Testis (tissue), 3 donors: ENCODE data around the gene DAB1. TPM values are rescaled to one million over a fixed set of nuclear protein-coding genes. Genes with fewer than 3 reads are reported as not detected.
"Not testable (repeated sequence)": the region's sequence is repeated elsewhere in the genome, so short reads cannot be mapped to it uniquely, and the experiment has no call there.

Experiments used
- DNase-seq: peaks from one replicate; pipeline ENCODE4 v3.0.0-alpha.2; 2019
- H3K27ac ChIP-seq, 2 donors: fragments of 200-600 bp; sonication (generic); one replicate each; pipeline ENCODE4 v1.5.1; 2019
- H3K27me3 ChIP-seq: fragments of 200-600 bp; sonication (generic); one replicate; pipeline ENCODE4 v1.5.1; 2019
- H3K36me3 ChIP-seq: fragments of 200-600 bp; sonication (generic); one replicate; pipeline ENCODE4 v1.5.1; 2017; ENCODE audit warnings: low read depth; ENCODE audit errors: missing control alignments
- H3K4me1 ChIP-seq: fragments of 200-600 bp; sonication (generic); one replicate; pipeline ENCODE4 v1.5.1; 2019
- H3K4me3 ChIP-seq, 2 donors: fragments of 200-600 bp; sonication (generic); one replicate each; pipeline ENCODE4 v1.5.1; 2017 to 2019
- H3K9me3 ChIP-seq: fragments of 200-600 bp; sonication (generic); one replicate; pipeline ENCODE4 v1.5.1; 2017
- POLR2A ChIP-seq: fragments of 450-650 bp; IDR thresholded peaks from one replicate; pipeline ENCODE4 v1.6.1; 2017; ENCODE audit warnings: antibody characterized with exemption, mild to moderate bottlenecking, moderate library complexity
- WGBS, 2 donors: methylation state at CpG; one replicate each; pipeline ENCODE4 v1.1.5; 2018; 5-methylcytosine and 5-hydroxymethylcytosine counted together
- intact Hi-C: fragments of 100-400 bp; cut with DNase I; formaldehyde crosslinking; loops from one replicate; pipeline ENCODE4 v1.15.1; 2023; ENCODE audit warnings: low total_unique reads
- polyA plus RNA-seq: library from polyadenylated mRNA; stranded (reverse); fragments of 350-450 nt; fragmentation: Illumina TruSeq; extraction: RNeasy Lipid Tissue Mini Kit (QIAGEN cat#74804); gene quantifications from one replicate; pipeline ENCODE4 v1.2.3, GENCODE V29; 2014; ENCODE audit warnings: low read depth, low replicate concordance; ENCODE audit not compliant: insufficient read depth
- total RNA-seq, 2 donors: library from RNA; depleted of rRNA; stranded (reverse); fragments of >200 nt; gene quantifications; one replicate each; pipeline ENCODE4 v1.2.3, GENCODE V29; 2016
- TF ChIP-seq, protein P1 (sequence below), 3 experiments: fragments of 450-650 bp in 2 of 3; fragments of 200-600 bp in 1 of 3; sonication (generic) in 1 of 3; IDR thresholded peaks; one replicate each; pipeline ENCODE4 v1.5.1; 2016 to 2019; ENCODE audit warnings: antibody characterized with exemption in 3 of 3, mild to moderate bottlenecking in 2 of 3, moderate library complexity in 1 of 3

DAB1 gene
- total and polyA plus RNA-seq, 3 donors from 2014 or later: 0.79 to 1.7 (median 1.2) TPM

DNA sequence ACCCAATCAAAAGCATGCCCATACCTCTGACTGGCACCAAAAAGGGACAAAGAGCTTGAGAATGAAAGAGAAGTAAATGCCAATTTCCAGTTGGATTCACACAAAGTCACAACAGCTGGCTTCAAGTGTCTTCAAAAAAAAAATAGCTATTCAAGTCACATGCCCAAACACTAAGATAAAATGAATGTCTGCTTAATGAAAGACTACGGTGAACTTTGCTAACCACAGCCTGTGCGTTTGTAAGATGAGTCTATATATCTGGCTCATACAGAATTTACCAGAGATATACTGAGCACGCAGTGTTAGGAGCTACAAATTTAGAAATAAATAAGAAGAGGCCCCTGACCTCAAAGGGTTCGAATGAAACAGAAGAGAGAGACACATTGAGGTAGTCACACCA, 73.2 kb downstream of the DAB1 start:
- Histone ChIP-seq H3K9me3 (no peaks in the 10 kb centered on the region), H3K27me3 (no peaks in the 10 kb centered on the region), H3K27ac (no peak overlapping the region), H3K36me3 (no peaks in the 10 kb centered on the region), H3K4me1 (no peaks in the 10 kb centered on the region), H3K4me3 (no peak overlapping the region)
- 71 to 79% methylated on average over 4 of the region's 4 CpGs for WGBS, 2 donors
- TF ChIP-seq POLR2A: no peak
- TF ChIP-seq, protein P1, sequence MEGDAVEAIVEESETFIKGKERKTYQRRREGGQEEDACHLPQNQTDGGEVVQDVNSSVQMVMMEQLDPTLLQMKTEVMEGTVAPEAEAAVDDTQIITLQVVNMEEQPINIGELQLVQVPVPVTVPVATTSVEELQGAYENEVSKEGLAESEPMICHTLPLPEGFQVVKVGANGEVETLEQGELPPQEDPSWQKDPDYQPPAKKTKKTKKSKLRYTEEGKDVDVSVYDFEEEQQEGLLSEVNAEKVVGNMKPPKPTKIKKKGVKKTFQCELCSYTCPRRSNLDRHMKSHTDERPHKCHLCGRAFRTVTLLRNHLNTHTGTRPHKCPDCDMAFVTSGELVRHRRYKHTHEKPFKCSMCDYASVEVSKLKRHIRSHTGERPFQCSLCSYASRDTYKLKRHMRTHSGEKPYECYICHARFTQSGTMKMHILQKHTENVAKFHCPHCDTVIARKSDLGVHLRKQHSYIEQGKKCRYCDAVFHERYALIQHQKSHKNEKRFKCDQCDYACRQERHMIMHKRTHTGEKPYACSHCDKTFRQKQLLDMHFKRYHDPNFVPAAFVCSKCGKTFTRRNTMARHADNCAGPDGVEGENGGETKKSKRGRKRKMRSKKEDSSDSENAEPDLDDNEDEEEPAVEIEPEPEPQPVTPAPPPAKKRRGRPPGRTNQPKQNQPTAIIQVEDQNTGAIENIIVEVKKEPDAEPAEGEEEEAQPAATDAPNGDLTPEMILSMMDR (IDR thresholded peaks at IDR 0.05): no peak
- intact Hi-C loops: no loop called here
- no peak for DNase-seq

DNA sequence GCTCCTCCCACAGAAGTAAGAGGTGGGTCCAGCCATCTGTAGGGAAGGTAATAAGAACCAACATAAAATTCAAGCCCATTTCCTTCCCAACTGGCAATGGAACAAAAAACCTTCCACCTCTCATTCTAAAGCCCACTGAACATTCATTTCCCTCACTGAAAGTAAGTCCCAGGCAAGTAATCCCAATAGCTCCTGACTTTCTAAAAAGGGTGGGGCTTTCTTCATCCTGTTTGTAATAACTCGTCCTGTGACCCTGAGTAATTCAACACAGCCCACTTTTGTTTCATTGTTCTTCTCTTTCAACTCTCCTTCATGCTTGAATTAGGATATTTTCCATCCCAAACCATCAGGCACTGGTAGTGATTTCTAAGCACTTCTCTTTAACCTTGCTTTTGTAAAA, 74.9 kb downstream of the DAB1 start:
- Histone ChIP-seq H3K27me3 (no peaks in the 10 kb centered on the region), H3K36me3 (no peaks in the 10 kb centered on the region), H3K27ac (no peak overlapping the region), H3K4me1 (no peaks in the 10 kb centered on the region), H3K4me3 (no peak overlapping the region), H3K9me3 (no peaks in the 10 kb centered on the region)
- no peak for DNase-seq
- WGBS, 2 donors: 59 to 63% methylated on average over 1 of the region's 1 CpG
- intact Hi-C loops: no loop called here
- TF ChIP-seq, protein P1 (IDR thresholded peaks at IDR 0.05): no peak
- no peak for TF ChIP-seq POLR2A

DNA sequence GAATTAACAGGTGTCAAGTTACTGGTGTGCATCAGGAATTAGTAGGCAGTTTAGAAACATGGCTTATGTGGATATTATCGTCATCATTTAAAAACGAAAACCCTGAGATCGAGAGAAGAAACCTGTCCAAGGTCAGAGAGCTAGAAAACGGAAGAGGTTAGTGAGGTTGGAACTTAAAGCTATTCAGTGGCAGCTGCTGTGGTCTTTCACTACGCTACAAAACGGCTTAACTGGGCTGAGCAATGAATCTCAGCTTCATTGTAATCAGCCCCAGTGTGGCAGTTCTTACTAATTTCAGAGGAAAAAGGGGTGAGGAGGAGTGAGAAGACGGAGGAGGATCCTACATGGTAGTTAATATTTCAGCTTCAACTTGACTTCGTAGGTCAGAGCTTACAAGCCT, 77.9 kb downstream of the DAB1 start:
- Histone ChIP-seq H3K27me3 (no peaks in the 10 kb centered on the region), H3K27ac (no peak overlapping the region), H3K4me1 (no peaks in the 10 kb centered on the region), H3K36me3 (no peaks in the 10 kb centered on the region), H3K4me3 (no peak overlapping the region), H3K9me3 (no peaks in the 10 kb centered on the region)
- TF ChIP-seq, protein P1 (IDR thresholded peaks at IDR 0.05): no peak
- TF ChIP-seq POLR2A: no peak
- intact Hi-C loops: no loop called here
- WGBS, 2 donors: 72 to 75% methylated on average over 8 of the region's 8 CpGs
- DNase-seq: no peak

DNA sequence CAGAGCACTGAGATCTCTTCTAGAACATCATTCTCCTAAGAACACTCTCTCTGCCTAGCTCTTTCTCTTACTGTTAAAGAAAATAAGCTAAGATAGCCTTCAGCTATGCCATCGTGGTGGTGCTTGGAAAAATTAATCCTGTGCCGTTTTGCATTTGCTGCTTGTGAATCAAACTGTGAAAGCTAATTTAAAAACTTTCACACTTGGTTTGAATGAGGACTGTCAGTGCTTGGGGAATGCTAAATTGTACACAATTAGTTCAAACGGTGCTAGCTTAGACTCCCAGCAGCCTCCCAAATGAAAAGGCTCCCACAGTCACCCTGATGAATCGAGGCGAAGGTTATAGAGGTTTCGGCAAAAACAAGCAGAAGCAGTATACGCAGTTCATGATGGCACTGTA, 79.6 kb downstream of the DAB1 start:
- no peak for DNase-seq
- Histone ChIP-seq H3K4me3 (no peak overlapping the region), H3K27me3 (no peaks in the 10 kb centered on the region), H3K36me3 (no peaks in the 10 kb centered on the region), H3K27ac (no peak overlapping the region), H3K4me1 (no peaks in the 10 kb centered on the region), H3K9me3 (no peaks in the 10 kb centered on the region)
- intact Hi-C loops: no loop called here
- no peak for TF ChIP-seq POLR2A
- TF ChIP-seq, protein P1 (IDR thresholded peaks at IDR 0.05): no peak
- WGBS, 2 donors: 86% methylated on average over 7 of the region's 7 CpGs

DNA sequence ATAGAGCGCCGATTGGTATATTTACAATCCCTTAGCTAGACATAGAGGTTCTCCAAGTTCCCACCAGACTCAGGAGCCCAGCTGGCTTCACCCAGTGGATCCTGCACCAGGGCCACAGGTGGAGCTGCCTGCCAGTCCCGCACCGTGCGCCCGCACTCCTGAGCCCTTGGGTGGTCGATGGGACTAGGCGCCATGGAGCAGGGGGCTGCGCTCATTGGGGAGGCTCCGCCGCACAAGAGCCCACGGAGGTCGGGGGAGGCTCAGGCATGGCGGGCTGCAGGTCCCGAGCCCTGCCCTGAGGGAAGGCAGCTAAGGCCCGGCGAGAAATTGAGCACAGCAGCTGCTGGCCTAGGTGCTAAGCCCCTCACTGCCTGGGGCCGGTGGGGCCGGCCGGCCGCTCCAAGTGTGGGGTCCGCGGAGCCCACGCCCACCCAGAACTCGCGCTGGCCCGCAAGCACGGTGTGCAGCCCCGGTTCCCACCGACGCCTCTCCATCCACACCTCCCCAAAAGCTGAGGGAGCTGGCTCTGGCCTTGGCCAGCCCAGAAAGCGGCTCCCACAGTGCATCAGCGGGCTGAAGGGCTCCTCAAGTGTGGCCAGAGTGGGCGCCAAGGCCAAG, 80.5 kb downstream of the DAB1 start:
- H3K27ac ChIP-seq, H3K4me3 ChIP-seq, H3K9me3 ChIP-seq, H3K4me1 ChIP-seq, H3K27me3 ChIP-seq, DNase-seq, H3K36me3 ChIP-seq, intact Hi-C loops: not testable (repeated sequence)
- 59 to 72% methylated on average over 19 to 20 of the region's 34 CpGs for WGBS, 2 donors
